ENCODE results near the gene AGXT. TPM values are rescaled to one million over a fixed set of nuclear protein-coding genes. Genes with fewer than 3 reads are reported as not detected.
A peak's percentile ranks its signal among the peaks of the same experiment; 100 is the strongest.

AGXT gene
- total RNA-seq, 1 donor = not detected

DNA sequence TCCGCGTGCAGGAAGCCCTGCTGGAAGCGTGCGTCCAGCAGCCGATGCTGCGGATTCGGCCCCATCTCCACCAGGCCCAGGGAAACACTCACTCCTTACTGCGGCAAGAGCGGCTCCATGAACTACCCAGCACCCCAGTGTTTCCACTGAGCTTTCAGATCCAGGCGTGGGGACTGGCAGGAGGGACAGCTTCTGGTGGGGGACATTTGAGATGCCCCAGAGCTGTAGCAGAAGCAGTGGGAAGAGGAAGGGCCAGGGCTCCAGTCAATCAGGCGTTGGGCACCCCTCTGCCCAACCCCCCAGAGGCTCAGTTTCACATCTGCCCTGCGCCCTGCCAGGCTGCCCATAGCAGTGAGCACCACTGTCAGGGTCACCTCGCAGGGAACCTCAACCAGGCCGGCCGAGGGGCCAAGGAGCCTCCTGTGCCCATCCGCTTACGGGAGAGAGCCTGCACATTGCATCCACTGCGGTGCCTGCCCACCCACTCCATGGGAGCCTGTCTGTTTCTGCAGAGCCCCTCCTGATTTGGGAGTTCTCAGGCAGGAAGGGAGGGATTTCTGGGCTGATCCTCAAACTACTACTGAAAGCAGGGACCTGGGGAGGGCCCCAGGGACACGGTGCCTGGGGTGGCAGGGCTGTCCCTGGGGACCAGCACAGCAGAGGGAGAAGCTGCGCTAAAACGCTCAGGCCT lies 4.6 kb downstream of the AGXT start:
- H3K36me3 ChIP-seq (ENCODE audit: insufficient read depth, low read length) = no peaks in the 10 kb centered on the region
- H3K9me3 ChIP-seq (ENCODE audit: low read depth, low read length) = no peaks in the 10 kb centered on the region
- H3K4me3 ChIP-seq (ENCODE audit: insufficient read depth, low read length) = no peak overlapping the region
- TF ChIP-seq, protein P1, sequence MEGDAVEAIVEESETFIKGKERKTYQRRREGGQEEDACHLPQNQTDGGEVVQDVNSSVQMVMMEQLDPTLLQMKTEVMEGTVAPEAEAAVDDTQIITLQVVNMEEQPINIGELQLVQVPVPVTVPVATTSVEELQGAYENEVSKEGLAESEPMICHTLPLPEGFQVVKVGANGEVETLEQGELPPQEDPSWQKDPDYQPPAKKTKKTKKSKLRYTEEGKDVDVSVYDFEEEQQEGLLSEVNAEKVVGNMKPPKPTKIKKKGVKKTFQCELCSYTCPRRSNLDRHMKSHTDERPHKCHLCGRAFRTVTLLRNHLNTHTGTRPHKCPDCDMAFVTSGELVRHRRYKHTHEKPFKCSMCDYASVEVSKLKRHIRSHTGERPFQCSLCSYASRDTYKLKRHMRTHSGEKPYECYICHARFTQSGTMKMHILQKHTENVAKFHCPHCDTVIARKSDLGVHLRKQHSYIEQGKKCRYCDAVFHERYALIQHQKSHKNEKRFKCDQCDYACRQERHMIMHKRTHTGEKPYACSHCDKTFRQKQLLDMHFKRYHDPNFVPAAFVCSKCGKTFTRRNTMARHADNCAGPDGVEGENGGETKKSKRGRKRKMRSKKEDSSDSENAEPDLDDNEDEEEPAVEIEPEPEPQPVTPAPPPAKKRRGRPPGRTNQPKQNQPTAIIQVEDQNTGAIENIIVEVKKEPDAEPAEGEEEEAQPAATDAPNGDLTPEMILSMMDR (IDR thresholded peaks at IDR 0.05; ENCODE audit: extremely low read depth, low read depth, low read length) = no peak
- H3K79me2 ChIP-seq (ENCODE audit: insufficient read depth, low read length) = no peaks in the 10 kb centered on the region
- no peaks in the 10 kb centered on the region for H4K20me1 ChIP-seq (ENCODE audit: insufficient read depth, low read length)
- no peak overlapping the region for H2AFZ ChIP-seq (ENCODE audit: low read length)
- H3K27me3 ChIP-seq (ENCODE audit: insufficient read depth, low read length) = no peaks in the 10 kb centered on the region
- no peaks in the 10 kb centered on the region for H3K4me1 ChIP-seq (ENCODE audit: insufficient read depth, low read length)
- peak; percentile 77 for DNase-seq (ENCODE audit: insufficient read length, low spot score, missing footprints)
- no peak overlapping the region for H3K27ac ChIP-seq (ENCODE audit: low read depth, low read length)
- H3K4me2 ChIP-seq (ENCODE audit: insufficient read depth, low read length) = no peak overlapping the region

DNA sequence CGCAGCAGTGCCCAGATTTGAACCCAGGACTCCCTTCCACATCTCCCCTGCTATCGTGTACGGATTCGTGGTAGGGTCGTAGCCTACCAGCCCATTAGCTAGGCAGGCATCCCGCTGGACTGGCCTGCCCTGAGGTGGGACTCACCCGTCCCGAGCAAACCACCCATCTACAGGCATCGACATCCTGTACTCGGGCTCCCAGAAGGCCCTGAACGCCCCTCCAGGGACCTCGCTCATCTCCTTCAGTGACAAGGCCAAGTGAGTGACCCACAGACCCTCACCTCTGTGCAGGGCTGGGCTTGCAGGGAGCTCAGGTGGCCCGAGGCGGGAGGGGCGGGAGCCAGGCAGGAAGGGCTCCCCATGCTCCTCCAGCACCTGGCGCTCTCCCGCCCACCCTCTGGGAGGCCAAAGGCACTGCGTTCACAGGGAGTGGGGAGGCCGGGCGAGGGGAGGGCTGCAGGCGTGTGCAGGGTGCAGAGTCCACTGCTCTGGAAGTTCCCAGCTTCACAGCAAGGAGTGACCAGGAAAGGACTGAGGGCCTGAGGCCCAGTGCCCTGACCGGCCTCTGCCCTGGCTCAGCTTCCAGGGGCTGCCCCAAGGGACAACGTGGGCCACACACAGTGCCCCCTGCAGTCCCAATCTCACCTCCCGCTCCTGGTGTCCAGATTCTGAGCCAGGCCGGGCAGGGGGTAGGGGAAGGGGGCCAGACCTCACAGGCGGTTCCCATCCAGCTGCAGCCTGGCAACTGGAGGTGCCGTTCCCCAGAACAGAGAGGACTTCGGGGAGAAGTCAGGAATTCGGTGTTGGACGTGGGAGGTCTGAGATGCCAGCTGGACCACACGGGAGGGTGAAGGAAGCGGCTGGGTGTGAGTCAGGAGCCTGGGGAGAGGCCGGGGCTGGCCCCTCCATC lies 5.4 kb downstream of the AGXT start:
- Histone ChIP-seq H3K27ac (ENCODE audit: low read depth, low read length) (no peak overlapping the region), H3K9me3 (ENCODE audit: low read depth, low read length) (no peaks in the 10 kb centered on the region), H3K4me3 (ENCODE audit: insufficient read depth, low read length) (no peak overlapping the region), H3K4me2 (ENCODE audit: insufficient read depth, low read length) (no peak overlapping the region), H4K20me1 (ENCODE audit: insufficient read depth, low read length) (no peaks in the 10 kb centered on the region), H3K27me3 (ENCODE audit: insufficient read depth, low read length) (no peaks in the 10 kb centered on the region), H3K4me1 (ENCODE audit: insufficient read depth, low read length) (no peaks in the 10 kb centered on the region), H3K79me2 (ENCODE audit: insufficient read depth, low read length) (no peaks in the 10 kb centered on the region), H2AFZ (ENCODE audit: low read length) (no peak overlapping the region), H3K36me3 (ENCODE audit: insufficient read depth, low read length) (no peaks in the 10 kb centered on the region)
- peak; percentile 87 for DNase-seq (ENCODE audit: insufficient read length, low spot score, missing footprints)
- TF ChIP-seq, protein P1 (IDR thresholded peaks at IDR 0.05; ENCODE audit: extremely low read depth, low read depth, low read length) = no peak

DNA sequence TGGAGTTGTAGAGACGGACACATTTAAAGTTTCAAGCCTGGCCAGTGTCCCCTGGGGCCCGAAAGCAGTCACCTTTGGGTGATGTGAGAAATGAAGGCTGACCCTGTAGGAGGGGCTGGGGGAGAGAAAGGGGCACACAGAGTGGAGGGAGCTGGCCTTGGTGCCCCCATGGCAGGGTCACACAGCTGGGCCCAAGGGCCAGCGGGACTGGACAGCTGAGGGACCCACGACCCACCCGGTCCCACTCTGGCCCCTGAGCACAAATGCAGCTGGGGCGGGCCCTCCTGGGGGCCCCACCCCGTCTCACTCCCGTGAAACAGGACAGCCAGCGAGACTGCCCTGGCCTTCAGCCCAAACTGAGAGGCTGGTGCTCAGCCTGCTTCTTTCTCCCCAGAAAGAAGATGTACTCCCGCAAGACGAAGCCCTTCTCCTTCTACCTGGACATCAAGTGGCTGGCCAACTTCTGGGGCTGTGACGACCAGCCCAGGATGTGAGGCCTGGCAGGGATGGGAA lies 6.1 kb downstream of the AGXT start:
- Histone ChIP-seq H3K27ac (ENCODE audit: low read depth, low read length) (no peak overlapping the region), H3K4me3 (ENCODE audit: insufficient read depth, low read length) (no peak overlapping the region), H3K27me3 (ENCODE audit: insufficient read depth, low read length) (no peaks in the 10 kb centered on the region), H3K4me2 (ENCODE audit: insufficient read depth, low read length) (no peak overlapping the region), H3K4me1 (ENCODE audit: insufficient read depth, low read length) (no peaks in the 10 kb centered on the region), H3K9me3 (ENCODE audit: low read depth, low read length) (no peaks in the 10 kb centered on the region), H3K36me3 (ENCODE audit: insufficient read depth, low read length) (no peaks in the 10 kb centered on the region), H3K79me2 (ENCODE audit: insufficient read depth, low read length) (no peaks in the 10 kb centered on the region), H4K20me1 (ENCODE audit: insufficient read depth, low read length) (no peaks in the 10 kb centered on the region), H2AFZ (ENCODE audit: low read length) (no peak overlapping the region)
- peak; percentile 75 for DNase-seq (ENCODE audit: insufficient read length, low spot score, missing footprints)
- TF ChIP-seq, protein P1 (IDR thresholded peaks at IDR 0.05; ENCODE audit: extremely low read depth, low read depth, low read length) = no peak

Data from osteoblast (primary cell).